B cell (primary cell): ENCODE data around the gene KIAA1217. TPM values are rescaled to one million over a fixed set of nuclear protein-coding genes. Genes with fewer than 3 reads are reported as not detected.

Experiments used
- ATAC-seq: fragments of 200-7000 bp; cut with Tn5 transposase; one replicate; pipeline ENCODE4 v1.10.0; 2021; ENCODE audit warnings: low read depth, mild to moderate bottlenecking, moderate number of reproducible peaks, moderate library complexity
- CTCF ChIA-PET: fragments of 350-600 bp; sonication (Branson Sonifier 250); formaldehyde crosslinking; loops from one replicate; lab custom pipeline; 2021; ENCODE audit warnings: antibody characterized with exemption, inconsistent platforms; lab: Charles Lee
- POLR2A ChIA-PET: fragments of 350-600 bp; sonication (Branson Sonifier 250); formaldehyde crosslinking; loops from one replicate; lab custom pipeline; 2021; ENCODE audit warnings: antibody characterized with exemption; lab: Charles Lee
- DNase-seq: peaks from one replicate; pipeline ENCODE4 v3.0.0; 2013
- H2AFZ ChIP-seq: 2 replicates; pipeline ENCODE4 v1.6.1; 2012; ENCODE audit warnings: mild to moderate bottlenecking, low read depth, low read length; ENCODE audit not compliant: insufficient read depth, poor library complexity, severe bottlenecking
- H3K27ac ChIP-seq, 2 donors: 1 replicate in 1 of 2; 2 replicates in 1 of 2; pipeline ENCODE4 v1.5.1; 2012 to 2013; ENCODE audit warnings: low read length in 2 of 2, mild to moderate bottlenecking in 2 of 2, moderate library complexity in 1 of 2
- H3K27me3 ChIP-seq, 4 experiments: fragments of 200-600 bp in 1 of 4; sonication (generic) in 1 of 4; replicated peaks in 1 of 4; 1 replicate in 2 of 4; 2 replicates in 2 of 4; pipeline versions ENCODE4 v1.6.1 to v1.7.0; 2013 to 2016; ENCODE audit warnings: low read length in 3 of 4, mild to moderate bottlenecking in 2 of 4, mixed read lengths in 1 of 4, moderate library complexity in 1 of 4; ENCODE audit not compliant: insufficient read depth in 4 of 4, control insufficient read depth in 3 of 4; ENCODE audit errors: control extremely low read depth in 1 of 4
- H3K36me3 ChIP-seq, 2 experiments: replicated peaks in 1 of 2; 1 replicate in 1 of 2; 2 replicates in 1 of 2; pipeline versions ENCODE4 v1.6.1 to v1.7.1; 2013; ENCODE audit warnings: low read length in 1 of 2; ENCODE audit not compliant: insufficient read depth in 2 of 2, control insufficient read depth in 1 of 2; ENCODE audit errors: control extremely low read depth in 1 of 2, extremely low read depth in 1 of 2
- H3K4me1 ChIP-seq, 2 donors: fragments of 200-600 bp in 1 of 2; sonication (generic) in 1 of 2; 1 replicate in 1 of 2; 2 replicates in 1 of 2; pipeline versions ENCODE4 v1.5.1 to v1.6.1; 2013 to 2017; ENCODE audit warnings: low read length in 2 of 2; ENCODE audit not compliant: control insufficient read depth in 2 of 2, insufficient read depth in 2 of 2
- H3K4me2 ChIP-seq: replicated peaks from 2 replicates; pipeline ENCODE3; 2012; ENCODE audit warnings: mild to moderate bottlenecking, low read depth, low read length; ENCODE audit not compliant: poor library complexity, severe bottlenecking
- H3K4me3 ChIP-seq, 5 experiments: fragments of 200-600 bp in 1 of 5; sonication (generic) in 1 of 5; 1 replicate in 3 of 5; 2 replicates in 2 of 5; pipeline versions ENCODE4 v1.5.1 to v1.7.0; 2011 to 2016; ENCODE audit warnings: low read length in 4 of 5, mild to moderate bottlenecking in 4 of 5, low read depth in 2 of 5, control low read depth in 1 of 5, moderate library complexity in 1 of 5; ENCODE audit not compliant: insufficient read depth in 1 of 5; ENCODE audit errors: control extremely low read depth in 1 of 5, extremely low read depth in 1 of 5
- H3K79me2 ChIP-seq: fragments of 200-600 bp; sonication (generic); one replicate; pipeline ENCODE4 v1.6.0; 2016; ENCODE audit warnings: low read length; ENCODE audit not compliant: control insufficient read depth, insufficient read depth
- H3K9ac ChIP-seq: fragments of 200-600 bp; sonication (generic); 2 replicates; pipeline ENCODE4 v1.6.1; 2017; ENCODE audit warnings: mild to moderate bottlenecking, low read length, moderate library complexity
- H3K9me3 ChIP-seq, 3 donors: one replicate each; pipeline versions ENCODE4 v1.6.1 to v1.7.1; 2013; ENCODE audit warnings: low read length in 2 of 3; ENCODE audit not compliant: control insufficient read depth in 2 of 3, insufficient read depth in 1 of 3; ENCODE audit errors: control extremely low read depth in 1 of 3
- H4K20me1 ChIP-seq: 2 replicates; pipeline ENCODE4 v1.6.0; 2012; ENCODE audit warnings: mild to moderate bottlenecking, low read length; ENCODE audit not compliant: insufficient read depth, control insufficient read depth, poor library complexity, severe bottlenecking
- H3K27ac Mint-ChIP-seq: one replicate; pipeline ENCODE4 v1.8.0; 2021; ENCODE audit warnings: mixed read lengths
- H3K27me3 Mint-ChIP-seq: one replicate; pipeline ENCODE4 v1.8.0; 2021; ENCODE audit warnings: mixed read lengths
- H3K4me1 Mint-ChIP-seq: one replicate; pipeline ENCODE4 v1.8.0; 2021; ENCODE audit warnings: mixed read lengths
- H3K4me3 Mint-ChIP-seq: one replicate; pipeline ENCODE4 v1.8.0; 2021; ENCODE audit warnings: mixed read lengths
- H3K9me3 Mint-ChIP-seq: one replicate; pipeline ENCODE4 v1.8.0; 2022; ENCODE audit warnings: mixed read lengths; ENCODE audit not compliant: insufficient read depth
- EZH2 ChIP-seq: IDR thresholded peaks from 2 replicates; pipeline ENCODE4 v1.6.1; 2012; ENCODE audit warnings: borderline replicate concordance, low read depth, mild to moderate bottlenecking, moderate library complexity, low read length; ENCODE audit not compliant: insufficient read depth, poor library complexity, severe bottlenecking
- WGBS: methylation state at CpG from one replicate; pipeline ENCODE4 v1.1.5; 2013; ENCODE audit warnings: missing lambda C conversion rate; ENCODE audit not compliant: insufficient coverage; 5-methylcytosine and 5-hydroxymethylcytosine counted together
- intact Hi-C: fragments of 100-400 bp; cut with micrococcal nuclease; formaldehyde crosslinking; loops from one replicate; pipeline ENCODE4 v1.10.0; 2022
- polyA plus RNA-seq: library from polyadenylated mRNA; depleted of rRNA; stranded (reverse); fragments of >200 nt; gene quantifications from 2 replicates; pipeline ENCODE4 v1.2.3, GENCODE V29; 2012
- total RNA-seq, 2 donors: library from RNA; stranded (reverse); fragments of 120-200 nt in 1 of 2; gene quantifications; 1 replicate in 1 of 2; 2 replicates in 1 of 2; pipeline versions ENCODE4 v1.2.3 to v1.2.4, GENCODE V29; 2013 to 2022
- TF ChIP-seq, protein P1 (sequence below): fragments of 200-600 bp; IDR thresholded peaks from one replicate; pipeline ENCODE4 v1.8.0; 2022; ENCODE audit warnings: antibody characterized with exemption, mild to moderate bottlenecking

KIAA1217 gene
- total and polyA plus RNA-seq, 2 donors (not counting 1 experiment from before 2014, with no cell fraction given), result 0.67 TPM; not detected in 1

DNA sequence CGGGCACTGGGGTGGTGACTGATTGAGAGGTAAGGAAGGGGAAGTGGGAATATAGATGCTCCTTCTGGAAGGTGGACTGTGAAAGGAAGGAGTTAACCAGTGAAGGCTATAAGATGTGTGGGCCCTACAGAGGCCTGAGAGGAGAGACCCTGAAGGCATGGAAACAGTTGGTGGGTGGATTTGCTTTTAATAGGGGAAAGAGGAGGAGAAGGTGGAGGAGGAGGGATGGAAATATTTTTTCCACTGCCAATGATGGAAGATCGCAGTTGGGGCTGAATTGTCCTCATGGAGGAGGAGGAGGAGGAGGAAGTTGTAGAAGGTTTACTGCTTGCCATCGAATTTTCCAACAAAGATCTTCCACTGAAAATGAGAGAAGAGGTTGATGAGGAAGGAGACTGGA lies 80.3 kb downstream of the KIAA1217 start:
- Histone ChIP-seq H3K27me3 (no peaks in the 10 kb centered on the region), H3K4me1 (no peaks in the 10 kb centered on the region), H3K4me2 (no peak overlapping the region), H3K27ac (no peak overlapping the region), H2AFZ (no peak overlapping the region), H3K4me3 (no peak overlapping the region), H3K36me3 (no peaks in the 10 kb centered on the region), H3K9ac (no peak overlapping the region), H3K79me2 (no peaks in the 10 kb centered on the region), H4K20me1 (no peaks in the 10 kb centered on the region), H3K9me3 (peaks cover 0 to 12% (median 0%) of the 10 kb centered on the region in 3 donors)
- POLR2A ChIA-PET, result no interaction called here
- H3K4me3 Mint-ChIP-seq, result no peak overlapping the region
- no peaks in the 10 kb centered on the region for H3K27me3 Mint-ChIP-seq
- ATAC-seq (no peak), DNase-seq (no peak)
- CTCF ChIA-PET, result no interaction called here
- 85% methylated on average over 3 of the region's 3 CpGs for WGBS
- H3K4me1 Mint-ChIP-seq, result no peaks in the 10 kb centered on the region
- no peak for TF ChIP-seq EZH2
- TF ChIP-seq, protein P1, sequence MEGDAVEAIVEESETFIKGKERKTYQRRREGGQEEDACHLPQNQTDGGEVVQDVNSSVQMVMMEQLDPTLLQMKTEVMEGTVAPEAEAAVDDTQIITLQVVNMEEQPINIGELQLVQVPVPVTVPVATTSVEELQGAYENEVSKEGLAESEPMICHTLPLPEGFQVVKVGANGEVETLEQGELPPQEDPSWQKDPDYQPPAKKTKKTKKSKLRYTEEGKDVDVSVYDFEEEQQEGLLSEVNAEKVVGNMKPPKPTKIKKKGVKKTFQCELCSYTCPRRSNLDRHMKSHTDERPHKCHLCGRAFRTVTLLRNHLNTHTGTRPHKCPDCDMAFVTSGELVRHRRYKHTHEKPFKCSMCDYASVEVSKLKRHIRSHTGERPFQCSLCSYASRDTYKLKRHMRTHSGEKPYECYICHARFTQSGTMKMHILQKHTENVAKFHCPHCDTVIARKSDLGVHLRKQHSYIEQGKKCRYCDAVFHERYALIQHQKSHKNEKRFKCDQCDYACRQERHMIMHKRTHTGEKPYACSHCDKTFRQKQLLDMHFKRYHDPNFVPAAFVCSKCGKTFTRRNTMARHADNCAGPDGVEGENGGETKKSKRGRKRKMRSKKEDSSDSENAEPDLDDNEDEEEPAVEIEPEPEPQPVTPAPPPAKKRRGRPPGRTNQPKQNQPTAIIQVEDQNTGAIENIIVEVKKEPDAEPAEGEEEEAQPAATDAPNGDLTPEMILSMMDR, result no peak
- no peak overlapping the region for H3K27ac Mint-ChIP-seq
- H3K9me3 Mint-ChIP-seq, result peaks cover 2% of the 10 kb centered on the region
- intact Hi-C loops, result no loop called here

DNA sequence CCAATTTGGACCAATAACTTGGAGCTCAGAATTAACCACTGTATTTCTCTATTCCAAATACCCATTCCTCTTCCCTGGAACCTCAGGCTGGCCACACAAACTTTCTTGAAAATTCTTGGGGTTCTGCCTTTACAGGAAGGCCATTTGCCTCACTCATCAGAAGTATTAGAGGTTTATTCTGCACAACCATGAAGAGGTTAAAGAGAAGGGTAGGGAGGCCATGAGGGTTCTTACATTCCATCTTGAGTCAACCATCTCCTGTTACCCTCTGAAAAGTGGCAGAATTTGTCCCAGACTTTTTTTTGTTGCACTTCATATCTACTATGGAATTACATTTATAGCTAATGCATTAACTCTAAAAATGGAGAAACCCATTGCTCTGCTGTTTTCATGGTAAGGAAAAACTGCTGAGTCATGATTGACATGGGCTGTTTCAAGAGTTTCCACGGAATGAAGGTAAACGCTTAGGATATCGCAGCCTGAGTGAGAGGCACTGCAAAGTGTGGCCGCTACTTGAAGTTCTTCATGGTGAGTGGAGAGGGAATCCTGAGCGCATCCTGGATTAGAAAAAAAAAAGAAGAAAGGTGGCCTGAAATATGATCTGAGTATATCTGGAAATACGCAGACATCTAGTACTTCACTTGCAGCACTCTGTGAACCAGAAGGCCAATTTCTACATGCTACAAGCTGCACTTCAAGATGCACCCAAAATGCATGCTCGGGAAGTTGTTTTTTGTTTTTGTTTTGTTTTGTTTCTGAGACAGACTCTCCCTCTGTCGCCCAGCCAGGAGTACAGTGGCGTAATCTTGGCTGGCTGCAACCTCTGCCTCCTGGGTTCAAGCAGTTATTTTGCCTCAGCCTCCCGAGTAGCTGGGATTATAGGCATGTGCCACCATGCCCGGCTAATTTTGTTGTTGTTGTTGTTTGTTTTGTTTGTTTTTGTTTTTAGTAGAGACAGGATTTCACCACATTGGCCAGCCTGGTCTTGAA lies 83.7 kb downstream of the KIAA1217 start:
- POLR2A ChIA-PET, result no interaction called here

More for the DNA sequence above, 83.7 kb downstream of the KIAA1217 start:
- H3K9me3 Mint-ChIP-seq, result peaks cover 2% of the 10 kb centered on the region
- no peak overlapping the region for H3K4me2 ChIP-seq
- no peaks in the 10 kb centered on the region for H3K4me1 ChIP-seq
- H3K27ac ChIP-seq, result no peak overlapping the region
- ATAC-seq (no peak), DNase-seq (no peak)
- no peaks in the 10 kb centered on the region for H3K79me2 ChIP-seq
- H3K27me3 ChIP-seq, result no peaks in the 10 kb centered on the region
- intact Hi-C loops, result no loop called here
- H3K9me3 ChIP-seq, result peaks cover 0 to 12% (median 0%) of the 10 kb centered on the region in 3 donors
- H3K27me3 Mint-ChIP-seq, result no peaks in the 10 kb centered on the region
- WGBS, result 95% methylated on average over 10 of the region's 11 CpGs
- no peaks in the 10 kb centered on the region for H4K20me1 ChIP-seq
- no peak overlapping the region for H3K4me3 Mint-ChIP-seq
- no peak overlapping the region for H3K9ac ChIP-seq
- no peak for TF ChIP-seq EZH2
- TF ChIP-seq, protein P1, result no peak
- H3K36me3 ChIP-seq, result no peaks in the 10 kb centered on the region
- H3K4me3 ChIP-seq, result no peak overlapping the region
- CTCF ChIA-PET, result interaction anchor here (0.7 kb wide), 1 partner anchor 1014 kb away, joined by 5 read pairs; no protein-coding TSS in a partner anchor
- H3K4me1 Mint-ChIP-seq, result no peaks in the 10 kb centered on the region
- no peak overlapping the region for H2AFZ ChIP-seq
- H3K27ac Mint-ChIP-seq, result no peak overlapping the region
